HL-60 (cell line): Measurements from ENCODE around the gene FN3K.

Source experiments
- DNase-seq, 2 experiments: peaks; one replicate each; pipeline ENCODE4 v3.0.0-alpha.2; 2010 to 2020; ENCODE audit warnings: low read depth in 1 of 2, low spot score in 1 of 2
- H3K27ac ChIP-seq: fragments of 250-450 bp; sonication (Bioruptor Pico); replicated peaks from 2 replicates; pipeline ENCODE4 v1.5.1; 2020; ENCODE audit warnings: mild to moderate bottlenecking, moderate library complexity
- H3K27me3 ChIP-seq: fragments of 250-450 bp; sonication (Bioruptor Pico); 2 replicates; pipeline ENCODE4 v1.5.1; 2021; ENCODE audit warnings: mild to moderate bottlenecking, moderate library complexity; ENCODE audit not compliant: insufficient read depth, poor library complexity, severe bottlenecking
- H3K4me3 ChIP-seq: replicated peaks from 2 replicates; pipeline ENCODE4 v1.5.1; 2011; ENCODE audit warnings: mild to moderate bottlenecking, control low read depth, low read length; ENCODE audit not compliant: insufficient read depth
- GABPA ChIP-seq: IDR thresholded peaks from 2 replicates; pipeline ENCODE4 v1.6.1; 2012; ENCODE audit warnings: low read depth
- POLR2AphosphoS5 ChIP-seq: IDR thresholded peaks from 2 replicates; pipeline ENCODE4 v1.6.1; 2012; ENCODE audit warnings: low read depth
- SPI1 ChIP-seq: IDR thresholded peaks from 2 replicates; pipeline ENCODE4 v1.6.1; 2012; ENCODE audit warnings: low read depth, mild to moderate bottlenecking, borderline replicate concordance
- long read RNA-seq: library from polyadenylated mRNA; unstranded; transcript quantifications from one replicate; pipeline ENCODE4 v2.0.0, GENCODE V29; 2020
- TF ChIP-seq, protein P1 (sequence below): IDR thresholded peaks from 2 replicates; pipeline ENCODE4 v1.6.1; 2012; ENCODE audit warnings: low read depth; ENCODE audit not compliant: insufficient replicate concordance
- TF ChIP-seq, protein P2 (sequence below): IDR thresholded peaks from one replicate; pipeline ENCODE4 v1.5.1; 2011; ENCODE audit warnings: low read length, control low read depth, inconsistent platforms; ENCODE audit not compliant: insufficient read depth

The FN3K gene
- long read RNA-seq = 0 reads

DNA sequence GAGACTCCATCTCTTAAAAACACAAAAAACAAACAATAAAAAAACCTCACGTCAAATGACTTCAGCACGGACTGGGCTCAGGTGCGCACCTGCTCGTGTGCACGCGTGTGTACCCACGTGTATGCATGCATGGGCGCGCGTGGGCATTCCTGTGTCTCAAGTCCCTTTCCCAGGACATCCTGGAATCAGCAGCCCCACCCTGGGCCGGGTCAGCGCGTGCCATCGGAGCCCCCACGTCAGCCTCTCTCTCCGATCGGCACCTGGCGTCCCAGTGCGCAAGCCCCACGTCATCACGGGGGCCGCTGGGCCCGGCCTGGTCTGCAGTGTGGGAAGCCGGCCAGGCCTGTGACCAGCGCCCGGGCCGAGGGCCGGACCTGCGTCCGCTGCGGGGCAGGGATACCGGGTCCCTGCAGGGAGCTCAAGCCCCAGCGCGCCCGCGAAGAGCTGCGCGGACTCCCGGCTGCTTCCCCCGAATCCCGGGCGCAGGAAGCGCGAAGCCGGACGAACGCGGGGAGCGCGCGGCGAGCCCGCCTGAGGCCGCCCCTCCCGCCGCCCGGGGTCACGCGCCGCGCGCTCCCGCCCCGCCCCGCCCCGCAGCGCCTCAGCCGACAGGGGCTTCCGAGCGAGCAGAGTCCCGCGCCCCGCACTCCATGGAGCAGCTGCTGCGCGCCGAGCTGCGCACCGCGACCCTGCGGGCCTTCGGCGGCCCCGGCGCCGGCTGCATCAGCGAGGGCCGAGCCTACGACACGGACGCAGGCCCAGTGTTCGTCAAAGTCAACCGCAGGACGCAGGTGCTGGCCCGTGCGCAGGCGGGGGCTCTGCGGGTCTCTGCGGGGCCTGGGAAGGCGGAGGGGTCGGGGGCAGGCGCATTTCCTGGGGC, at the start of gene FN3K:
Gene FN3K, plus strand, starts transcription at position 629 of the 880 bp plus-strand sequence. Its CDS starts 22 bp downstream, at position 651.
- TF ChIP-seq SPI1 = no peak
- TF ChIP-seq GABPA = no peak
- TF ChIP-seq, protein P1, sequence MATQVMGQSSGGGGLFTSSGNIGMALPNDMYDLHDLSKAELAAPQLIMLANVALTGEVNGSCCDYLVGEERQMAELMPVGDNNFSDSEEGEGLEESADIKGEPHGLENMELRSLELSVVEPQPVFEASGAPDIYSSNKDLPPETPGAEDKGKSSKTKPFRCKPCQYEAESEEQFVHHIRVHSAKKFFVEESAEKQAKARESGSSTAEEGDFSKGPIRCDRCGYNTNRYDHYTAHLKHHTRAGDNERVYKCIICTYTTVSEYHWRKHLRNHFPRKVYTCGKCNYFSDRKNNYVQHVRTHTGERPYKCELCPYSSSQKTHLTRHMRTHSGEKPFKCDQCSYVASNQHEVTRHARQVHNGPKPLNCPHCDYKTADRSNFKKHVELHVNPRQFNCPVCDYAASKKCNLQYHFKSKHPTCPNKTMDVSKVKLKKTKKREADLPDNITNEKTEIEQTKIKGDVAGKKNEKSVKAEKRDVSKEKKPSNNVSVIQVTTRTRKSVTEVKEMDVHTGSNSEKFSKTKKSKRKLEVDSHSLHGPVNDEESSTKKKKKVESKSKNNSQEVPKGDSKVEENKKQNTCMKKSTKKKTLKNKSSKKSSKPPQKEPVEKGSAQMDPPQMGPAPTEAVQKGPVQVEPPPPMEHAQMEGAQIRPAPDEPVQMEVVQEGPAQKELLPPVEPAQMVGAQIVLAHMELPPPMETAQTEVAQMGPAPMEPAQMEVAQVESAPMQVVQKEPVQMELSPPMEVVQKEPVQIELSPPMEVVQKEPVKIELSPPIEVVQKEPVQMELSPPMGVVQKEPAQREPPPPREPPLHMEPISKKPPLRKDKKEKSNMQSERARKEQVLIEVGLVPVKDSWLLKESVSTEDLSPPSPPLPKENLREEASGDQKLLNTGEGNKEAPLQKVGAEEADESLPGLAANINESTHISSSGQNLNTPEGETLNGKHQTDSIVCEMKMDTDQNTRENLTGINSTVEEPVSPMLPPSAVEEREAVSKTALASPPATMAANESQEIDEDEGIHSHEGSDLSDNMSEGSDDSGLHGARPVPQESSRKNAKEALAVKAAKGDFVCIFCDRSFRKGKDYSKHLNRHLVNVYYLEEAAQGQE = no peak
- TF ChIP-seq POLR2AphosphoS5 = no peak
- TF ChIP-seq, protein P2, sequence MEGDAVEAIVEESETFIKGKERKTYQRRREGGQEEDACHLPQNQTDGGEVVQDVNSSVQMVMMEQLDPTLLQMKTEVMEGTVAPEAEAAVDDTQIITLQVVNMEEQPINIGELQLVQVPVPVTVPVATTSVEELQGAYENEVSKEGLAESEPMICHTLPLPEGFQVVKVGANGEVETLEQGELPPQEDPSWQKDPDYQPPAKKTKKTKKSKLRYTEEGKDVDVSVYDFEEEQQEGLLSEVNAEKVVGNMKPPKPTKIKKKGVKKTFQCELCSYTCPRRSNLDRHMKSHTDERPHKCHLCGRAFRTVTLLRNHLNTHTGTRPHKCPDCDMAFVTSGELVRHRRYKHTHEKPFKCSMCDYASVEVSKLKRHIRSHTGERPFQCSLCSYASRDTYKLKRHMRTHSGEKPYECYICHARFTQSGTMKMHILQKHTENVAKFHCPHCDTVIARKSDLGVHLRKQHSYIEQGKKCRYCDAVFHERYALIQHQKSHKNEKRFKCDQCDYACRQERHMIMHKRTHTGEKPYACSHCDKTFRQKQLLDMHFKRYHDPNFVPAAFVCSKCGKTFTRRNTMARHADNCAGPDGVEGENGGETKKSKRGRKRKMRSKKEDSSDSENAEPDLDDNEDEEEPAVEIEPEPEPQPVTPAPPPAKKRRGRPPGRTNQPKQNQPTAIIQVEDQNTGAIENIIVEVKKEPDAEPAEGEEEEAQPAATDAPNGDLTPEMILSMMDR = no peak
- DNase-seq = peak in 1 of 2 experiments; percentile 26
- no peaks in the 10 kb centered on the region for H3K27me3 ChIP-seq
- H3K4me3 ChIP-seq = peak within 1 kb of the TSS; percentile 42
- H3K27ac ChIP-seq = no peak within 1 kb of the TSS

DNA sequence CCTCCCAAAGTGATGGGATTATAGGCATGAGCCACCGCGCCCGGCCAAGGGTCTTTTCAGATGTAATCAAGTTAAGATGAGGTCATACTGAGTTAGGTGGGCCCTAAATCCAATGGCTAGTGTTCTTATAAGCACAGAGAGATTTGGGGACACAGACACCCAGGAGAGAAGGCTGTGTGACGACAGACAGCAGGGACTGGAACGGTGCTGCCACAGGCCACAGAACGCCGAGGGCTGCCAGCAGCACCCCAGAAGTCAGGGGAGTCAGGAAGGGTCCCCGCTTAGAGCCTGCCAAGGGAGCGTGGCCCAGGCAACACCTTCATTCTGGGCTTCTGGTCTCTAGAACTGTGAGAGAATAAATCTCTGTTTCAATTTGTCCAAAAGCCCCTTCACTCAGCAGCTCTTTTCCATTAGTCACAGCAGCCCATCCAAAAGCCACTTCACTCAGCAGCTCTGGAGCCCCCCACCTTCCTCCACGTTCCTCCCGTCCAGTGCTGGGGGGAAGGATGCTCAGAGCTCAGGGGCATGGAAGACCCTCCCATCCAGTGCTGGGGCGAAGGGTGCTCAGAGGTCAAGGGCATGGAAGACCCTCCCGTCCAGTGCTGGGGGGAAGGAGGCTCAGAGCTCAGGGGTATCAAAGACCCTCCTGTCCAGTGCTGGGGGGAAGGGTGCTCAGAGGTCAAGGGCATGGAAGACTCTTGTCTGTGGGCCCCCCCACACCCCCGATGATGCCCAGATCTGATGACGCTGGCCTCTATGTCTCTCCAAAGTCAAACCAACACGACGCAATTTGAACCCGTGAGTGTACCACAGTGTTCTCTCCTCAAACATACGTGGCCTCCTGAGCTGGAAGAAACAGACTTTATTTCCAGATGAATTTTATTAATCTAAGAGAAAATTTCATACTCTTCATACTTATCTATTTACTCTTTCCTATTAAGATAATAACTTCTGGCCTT, 48.8 kb upstream of the FN3K start:
- DNase-seq = no peak
- Histone ChIP-seq H3K27ac (no peak overlapping the region), H3K4me3 (no peak overlapping the region), H3K27me3 (no peaks in the 10 kb centered on the region)
- TF ChIP-seq POLR2AphosphoS5 (no peak), SPI1 (no peak)
- TF ChIP-seq, protein P1 = no peak

DNA sequence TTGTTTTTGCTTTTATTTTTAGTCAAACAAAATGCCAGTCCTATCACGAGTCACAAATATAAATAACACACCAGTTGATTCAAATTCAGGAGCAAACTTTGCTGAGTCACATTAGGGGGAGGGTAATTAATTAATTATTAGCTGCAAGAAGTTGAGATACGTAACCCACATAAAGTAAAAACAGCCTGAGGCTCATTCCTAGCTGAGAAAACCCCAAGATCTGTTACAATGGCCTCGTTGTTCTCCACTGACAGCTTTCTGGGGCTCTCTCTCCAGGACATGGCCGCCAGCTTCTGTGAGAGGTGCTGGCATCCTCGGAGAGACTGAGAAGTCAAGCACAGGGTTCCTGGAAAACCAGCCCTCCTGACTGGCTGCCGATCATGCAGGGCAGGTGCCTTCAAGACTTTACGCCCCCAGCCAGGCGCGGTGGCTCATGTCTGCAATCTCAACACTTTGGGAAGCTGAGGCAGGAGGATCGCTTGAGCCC, 48.0 kb upstream of the FN3K start:
- no peak overlapping the region for H3K4me3 ChIP-seq
- no peak for DNase-seq
- no peak for TF ChIP-seq GABPA
- TF ChIP-seq, protein P2 = no peak
- TF ChIP-seq SPI1 = no peak
- no peak for TF ChIP-seq POLR2AphosphoS5
- TF ChIP-seq, protein P1 = no peak
- H3K27ac ChIP-seq = no peak overlapping the region
- H3K27me3 ChIP-seq = no peaks in the 10 kb centered on the region
